Activated naive CD8-positive, alpha-beta T cell treated with anti-CD3 and anti-CD28 coated beads, Interleukin-2, amount 50 U/mL, for 24 hours (primary cell): ENCODE measurements around the gene ANO4.

Source experiments
- ATAC-seq: fragments of 150-1000 bp; cut with Tn5 transposase; one replicate; pipeline ENCODE4 v1.10.0; 2021
- DNase-seq: peaks from one replicate; pipeline ENCODE4 v3.0.0; 2021
- H3K27ac Mint-ChIP-seq: one replicate; pipeline ENCODE4 v1.8.0; 2021; ENCODE audit warnings: mild to moderate bottlenecking, mixed read lengths
- H3K27me3 Mint-ChIP-seq: one replicate; pipeline ENCODE4 v1.8.0; 2021; ENCODE audit warnings: mixed read lengths
- H3K36me3 Mint-ChIP-seq: one replicate; pipeline ENCODE4 v1.8.0; 2021; ENCODE audit warnings: low read depth, mixed read lengths
- H3K4me1 Mint-ChIP-seq: one replicate; pipeline ENCODE4 v1.8.0; 2021; ENCODE audit warnings: mixed read lengths
- H3K4me3 Mint-ChIP-seq: one replicate; pipeline ENCODE4 v1.8.0; 2021; ENCODE audit warnings: mild to moderate bottlenecking, moderate library complexity, mixed read lengths
- H3K9me3 Mint-ChIP-seq: one replicate; pipeline ENCODE4 v1.8.0; 2021; ENCODE audit warnings: mixed read lengths

ANO4 gene

DNA sequence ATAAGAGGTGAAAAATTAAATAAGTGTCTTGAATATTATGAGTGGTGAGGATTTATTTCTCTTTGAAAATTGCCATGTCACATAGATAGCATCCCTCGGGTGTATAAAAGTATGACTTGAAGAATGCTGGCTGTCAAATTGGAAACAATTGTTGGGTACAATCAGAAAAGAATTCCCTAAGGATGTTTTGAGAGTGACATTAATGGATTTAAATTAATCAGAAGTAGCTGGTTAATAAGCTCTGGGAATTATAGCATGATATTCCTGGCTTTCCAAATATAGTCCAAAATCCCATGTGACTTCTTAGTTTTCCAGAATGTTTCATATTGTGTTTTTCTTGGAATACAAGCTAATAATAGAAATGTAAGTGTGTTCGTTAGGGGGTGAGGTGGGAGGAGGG is 196.5 kb downstream of the ANO4 start:
- Mint-ChIP-seq H3K4me3 (no peak overlapping the region), H3K27ac (no peak overlapping the region), H3K4me1 (no peaks in the 10 kb centered on the region), H3K36me3 (no peaks in the 10 kb centered on the region), H3K27me3 (peaks cover 2% of the 10 kb centered on the region), H3K9me3 (no peaks in the 10 kb centered on the region)
- DNase-seq (no peak), ATAC-seq (no peak)

DNA sequence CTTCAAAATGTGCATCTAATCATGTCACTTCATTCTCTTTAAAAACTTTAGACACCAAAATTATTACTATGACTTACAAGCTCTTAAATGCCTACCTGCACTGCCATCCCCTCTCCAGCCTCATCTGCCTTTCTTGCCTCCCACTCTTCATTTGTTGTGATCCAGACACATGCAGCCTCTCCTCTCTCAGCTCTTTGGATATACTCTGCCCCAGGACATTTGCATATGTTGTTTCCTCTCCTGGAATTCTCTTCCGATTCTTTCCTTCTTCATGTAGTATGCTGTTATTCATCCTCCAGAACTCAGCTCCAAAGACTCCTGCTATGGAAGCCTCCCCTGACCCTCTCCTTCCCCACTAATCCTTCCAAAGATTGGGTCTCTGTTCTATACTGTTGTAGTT is 197.6 kb downstream of the ANO4 start:
- H3K4me3 Mint-ChIP-seq = no peak overlapping the region

DNA sequence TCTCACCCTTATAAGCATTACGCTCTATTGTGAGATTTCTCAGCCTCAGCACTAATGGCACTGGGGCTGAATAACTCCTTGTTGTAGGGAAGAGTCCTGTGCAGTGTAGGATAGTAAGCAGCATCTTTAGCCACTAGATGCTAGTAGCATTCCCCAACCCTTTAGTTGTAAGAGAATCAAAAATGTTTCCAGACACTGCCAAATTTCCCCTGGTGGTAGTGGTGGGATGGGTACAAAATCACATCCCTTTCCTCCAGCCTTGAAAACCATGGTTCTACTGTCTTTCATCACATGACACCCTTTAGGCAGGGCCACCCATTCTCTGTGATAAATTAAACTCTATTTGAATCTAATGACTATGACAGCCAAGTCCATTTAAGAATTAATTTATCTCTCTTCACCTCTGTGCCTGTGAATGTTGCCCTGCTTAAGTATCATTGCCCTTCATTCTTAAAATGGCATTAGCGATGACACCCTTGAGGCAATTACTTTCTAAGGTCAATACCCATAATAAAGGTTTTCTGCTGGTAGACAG is 199.4 kb downstream of the ANO4 start:
- H3K27me3 Mint-ChIP-seq = no peaks in the 10 kb centered on the region
- H3K4me1 Mint-ChIP-seq = no peaks in the 10 kb centered on the region
- H3K27ac Mint-ChIP-seq = no peak overlapping the region
- H3K9me3 Mint-ChIP-seq = no peaks in the 10 kb centered on the region
- no peak overlapping the region for H3K4me3 Mint-ChIP-seq
- no peaks in the 10 kb centered on the region for H3K36me3 Mint-ChIP-seq
- no peak for DNase-seq
- no peak for ATAC-seq

More for the DNA sequence above, 197.6 kb downstream of the ANO4 start:
- H3K27me3 Mint-ChIP-seq = peaks cover 2% of the 10 kb centered on the region
- no peaks in the 10 kb centered on the region for H3K4me1 Mint-ChIP-seq
- no peaks in the 10 kb centered on the region for H3K36me3 Mint-ChIP-seq
- ATAC-seq = no peak
- H3K9me3 Mint-ChIP-seq = no peaks in the 10 kb centered on the region
- no peak overlapping the region for H3K27ac Mint-ChIP-seq
- no peak for DNase-seq

DNA sequence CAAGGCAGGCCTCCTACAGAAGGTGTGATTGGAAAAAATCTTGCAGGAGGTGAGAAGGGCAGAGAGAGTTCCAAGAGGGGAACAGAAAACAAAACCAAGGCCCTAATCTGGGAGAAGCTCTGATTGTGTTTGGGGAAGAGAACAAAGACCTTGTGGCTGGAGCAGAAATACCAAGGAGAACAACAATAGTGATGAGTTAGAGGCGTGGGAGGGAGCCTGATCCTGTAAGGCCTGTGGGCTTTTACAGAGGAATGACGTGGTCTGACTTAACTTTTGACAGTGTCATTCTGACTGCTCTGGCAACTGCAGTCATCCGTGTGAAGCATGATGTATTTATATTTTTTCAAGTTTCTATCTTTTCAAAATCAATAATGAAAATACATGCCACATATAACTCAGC is 200.6 kb downstream of the ANO4 start:
- no peak overlapping the region for H3K27ac Mint-ChIP-seq
- H3K27me3 Mint-ChIP-seq = no peaks in the 10 kb centered on the region
- no peaks in the 10 kb centered on the region for H3K36me3 Mint-ChIP-seq
- no peaks in the 10 kb centered on the region for H3K4me1 Mint-ChIP-seq
- no peaks in the 10 kb centered on the region for H3K9me3 Mint-ChIP-seq
- ATAC-seq = no peak
- no peak for DNase-seq
- no peak overlapping the region for H3K4me3 Mint-ChIP-seq

DNA sequence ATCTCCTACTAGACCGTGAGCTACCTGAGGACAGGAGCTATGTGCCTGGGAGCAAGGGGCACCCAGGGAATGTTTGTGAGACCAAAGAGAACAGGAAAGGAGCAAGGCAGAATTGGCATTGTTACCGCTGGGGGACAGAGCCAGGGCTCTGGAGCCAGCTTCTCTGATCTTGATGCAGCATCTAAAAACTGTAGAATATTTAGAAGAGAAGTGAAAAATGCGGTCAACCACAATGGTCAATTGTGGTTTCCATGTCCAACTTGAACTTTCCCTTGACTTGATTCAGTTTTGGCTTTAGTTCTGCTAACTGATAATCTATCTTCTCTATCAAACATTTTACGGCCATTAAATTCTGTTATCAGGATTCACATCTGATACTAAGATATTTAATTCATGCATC is 201.2 kb downstream of the ANO4 start:
- H3K27ac Mint-ChIP-seq = no peak overlapping the region
- no peaks in the 10 kb centered on the region for H3K27me3 Mint-ChIP-seq
- no peaks in the 10 kb centered on the region for H3K9me3 Mint-ChIP-seq
- no peak for DNase-seq
- H3K36me3 Mint-ChIP-seq = no peaks in the 10 kb centered on the region
- no peak overlapping the region for H3K4me3 Mint-ChIP-seq
- H3K4me1 Mint-ChIP-seq = no peaks in the 10 kb centered on the region
- ATAC-seq = no peak

DNA sequence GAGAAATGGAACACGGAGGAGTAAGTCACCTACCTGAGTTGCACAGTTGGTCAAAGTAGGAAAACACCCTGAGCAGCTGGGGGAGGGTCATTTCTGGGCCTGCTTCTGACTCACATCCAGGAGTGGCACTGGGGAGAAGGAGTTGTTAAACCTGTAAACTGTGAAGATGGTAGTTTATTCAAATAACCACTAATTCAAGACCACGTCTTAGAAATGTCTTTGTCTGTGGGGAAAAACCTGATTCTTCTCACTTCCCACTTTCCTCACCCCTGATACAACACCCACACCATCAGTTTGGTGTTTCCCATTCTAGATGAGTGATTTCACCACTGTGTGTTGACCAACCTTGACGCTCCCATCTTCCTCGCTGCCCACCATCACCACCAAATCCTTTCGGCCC is 207.1 kb downstream of the ANO4 start:
- Mint-ChIP-seq H3K27me3 (no peaks in the 10 kb centered on the region), H3K4me3 (no peak overlapping the region), H3K27ac (no peak overlapping the region), H3K4me1 (peaks cover 2% of the 10 kb centered on the region), H3K9me3 (peaks cover 3% of the 10 kb centered on the region), H3K36me3 (no peaks in the 10 kb centered on the region)
- DNase-seq (no peak), ATAC-seq (no peak)

DNA sequence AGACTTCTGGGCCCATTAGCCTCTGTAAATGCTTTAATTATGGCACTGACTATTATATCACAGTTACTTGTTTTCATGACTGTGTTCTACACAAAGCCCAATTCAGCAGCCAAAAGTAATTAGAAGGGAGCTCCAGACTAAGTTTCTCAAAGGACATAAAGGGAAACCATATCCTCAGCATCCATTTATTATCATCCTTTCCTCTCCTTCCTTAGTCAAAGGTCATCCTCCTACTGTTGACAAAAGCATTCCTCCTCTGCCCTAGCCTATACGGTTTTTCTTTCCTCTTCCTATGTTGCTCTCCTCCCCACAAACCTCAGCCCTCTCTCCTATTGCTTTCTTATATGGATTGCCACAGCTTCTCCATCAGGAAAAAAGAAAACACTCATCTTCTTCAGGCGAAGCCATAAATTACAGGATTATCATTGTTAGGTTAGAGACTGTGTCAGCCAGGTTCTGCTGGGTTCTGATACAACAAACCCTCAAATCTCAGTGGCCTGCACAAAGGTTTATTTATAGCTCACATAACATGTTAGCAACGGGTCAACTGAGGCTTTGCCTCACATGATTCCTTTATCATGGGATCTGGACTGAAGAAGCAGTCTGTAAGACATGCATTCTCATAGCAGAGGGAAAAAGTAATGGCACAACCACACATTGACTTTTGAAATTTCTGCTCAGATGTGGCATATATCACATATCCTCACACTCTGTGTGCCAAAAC is 208.3 kb downstream of the ANO4 start:
- no peak for DNase-seq
- no peaks in the 10 kb centered on the region for H3K27me3 Mint-ChIP-seq
- H3K4me3 Mint-ChIP-seq = no peak overlapping the region
- no peaks in the 10 kb centered on the region for H3K36me3 Mint-ChIP-seq
- ATAC-seq = no peak
- peaks cover 3% of the 10 kb centered on the region for H3K9me3 Mint-ChIP-seq
- peaks cover 2% of the 10 kb centered on the region for H3K4me1 Mint-ChIP-seq
- H3K27ac Mint-ChIP-seq = no peak overlapping the region

DNA sequence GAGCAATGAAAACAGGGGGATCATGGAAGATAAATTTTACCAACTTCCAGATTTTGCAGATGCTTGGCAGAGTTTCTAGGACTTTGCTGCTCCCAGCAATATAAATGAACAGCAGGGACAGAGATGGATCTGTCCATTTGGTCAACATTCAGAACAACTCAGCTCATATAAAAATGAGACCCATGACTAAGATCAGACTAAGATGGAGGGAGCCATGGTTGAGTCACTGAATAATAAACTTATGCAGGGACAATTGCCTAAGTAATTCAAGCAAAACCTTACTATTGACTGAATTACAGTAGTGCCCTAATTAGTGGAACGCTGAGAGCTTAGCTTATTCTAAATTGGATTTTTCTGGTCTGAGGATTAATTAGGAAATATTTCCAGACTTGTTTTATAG is 210.3 kb downstream of the ANO4 start:
- Mint-ChIP-seq H3K36me3 (no peaks in the 10 kb centered on the region), H3K9me3 (peaks cover 20% of the 10 kb centered on the region), H3K4me3 (no peak overlapping the region), H3K27me3 (no peaks in the 10 kb centered on the region), H3K4me1 (peaks cover 2% of the 10 kb centered on the region), H3K27ac (no peak overlapping the region)
- ATAC-seq = no peak
- no peak for DNase-seq

DNA sequence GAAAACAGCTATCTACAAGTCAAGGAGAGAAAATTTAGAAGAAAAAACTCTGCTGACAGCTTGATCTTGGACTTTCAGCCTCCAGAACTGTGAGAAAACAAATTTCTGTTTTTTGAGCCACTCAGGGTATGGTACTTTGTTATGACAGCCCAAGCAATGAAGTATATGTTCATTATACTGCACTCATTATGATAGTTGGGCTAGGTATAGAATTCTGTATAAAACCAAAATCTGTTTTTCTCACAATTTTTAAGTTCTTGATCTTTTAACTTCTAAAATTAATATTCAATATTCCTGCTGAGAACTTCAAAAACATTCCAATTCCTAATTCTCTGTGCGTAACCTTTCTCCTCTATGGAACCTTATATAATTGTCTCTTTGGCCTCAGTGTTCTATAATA is 214.7 kb downstream of the ANO4 start:
- Mint-ChIP-seq H3K4me3 (no peak overlapping the region), H3K27ac (no peak overlapping the region), H3K27me3 (no peaks in the 10 kb centered on the region), H3K36me3 (no peaks in the 10 kb centered on the region), H3K9me3 (peaks cover 32% of the 10 kb centered on the region), H3K4me1 (no peaks in the 10 kb centered on the region)
- ATAC-seq = no peak
- DNase-seq = no peak

DNA sequence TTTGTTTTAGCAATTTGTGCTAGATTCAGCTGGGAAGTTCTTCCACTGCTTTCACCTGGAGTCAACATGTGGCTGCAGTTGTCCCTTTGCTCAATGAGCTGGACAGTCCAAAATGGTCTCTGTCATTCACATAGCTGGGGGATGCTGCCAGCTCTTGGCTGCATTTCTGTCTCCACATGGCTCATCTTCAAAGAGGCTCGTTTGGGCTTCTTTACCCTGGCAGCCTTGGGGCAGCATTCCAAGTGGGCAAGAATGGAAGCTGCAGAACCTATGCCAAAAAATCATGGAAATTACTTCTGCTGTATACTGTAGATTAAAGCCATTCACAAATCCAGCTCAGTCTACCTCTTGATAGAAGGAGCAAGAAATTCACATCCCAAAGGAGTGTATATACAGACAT is 216.3 kb downstream of the ANO4 start:
- peaks cover 41% of the 10 kb centered on the region for H3K9me3 Mint-ChIP-seq
- H3K27me3 Mint-ChIP-seq = no peaks in the 10 kb centered on the region
- no peak overlapping the region for H3K4me3 Mint-ChIP-seq
- ATAC-seq (no peak), DNase-seq (no peak)
- H3K36me3 Mint-ChIP-seq = no peaks in the 10 kb centered on the region
- no peaks in the 10 kb centered on the region for H3K4me1 Mint-ChIP-seq
- H3K27ac Mint-ChIP-seq = no peak overlapping the region

DNA sequence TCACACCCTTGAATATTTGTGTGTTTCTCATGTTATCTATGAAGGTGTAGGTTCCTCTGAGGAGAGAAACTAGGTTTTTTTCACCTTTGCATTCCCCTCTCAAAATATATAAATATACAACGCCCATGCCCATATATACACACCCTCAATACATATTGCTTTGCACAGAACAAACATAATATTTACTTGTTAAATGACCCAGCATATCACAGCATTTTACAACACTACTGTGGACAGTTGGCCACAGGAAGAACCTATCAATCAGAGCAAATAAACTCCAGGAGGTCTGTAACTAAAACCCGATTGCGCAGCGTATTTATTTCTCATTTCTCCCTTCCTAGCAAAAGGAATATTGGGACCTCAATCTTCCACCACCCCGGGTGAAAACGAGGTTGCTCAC is 219.4 kb downstream of the ANO4 start:
- no peak for ATAC-seq
- H3K27ac Mint-ChIP-seq = no peak overlapping the region
- H3K4me1 Mint-ChIP-seq = no peaks in the 10 kb centered on the region
- H3K4me3 Mint-ChIP-seq = no peak overlapping the region
- no peaks in the 10 kb centered on the region for H3K27me3 Mint-ChIP-seq
- no peaks in the 10 kb centered on the region for H3K36me3 Mint-ChIP-seq
- no peak for DNase-seq
- peaks cover 32% of the 10 kb centered on the region for H3K9me3 Mint-ChIP-seq

DNA sequence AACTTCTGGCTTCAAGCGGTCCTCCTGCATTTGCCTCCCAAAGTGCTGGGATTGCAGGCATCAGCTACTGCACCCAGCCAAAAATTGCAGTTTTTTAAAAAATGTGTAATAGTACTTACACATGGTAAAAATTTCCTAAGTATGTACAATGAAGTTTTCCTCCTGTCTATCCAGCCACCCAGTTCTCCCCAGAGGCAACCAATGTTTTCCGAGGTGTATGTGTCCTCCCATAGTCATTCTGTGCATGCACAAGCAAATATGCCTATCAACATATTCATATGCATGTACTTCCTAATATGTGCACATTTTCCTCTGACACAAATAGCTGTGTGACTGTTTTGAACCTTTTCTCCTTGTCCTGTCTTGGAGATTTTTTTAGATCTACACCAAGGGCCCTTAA is 220.5 kb downstream of the ANO4 start:
- Mint-ChIP-seq H3K27ac (no peak overlapping the region), H3K4me1 (no peaks in the 10 kb centered on the region), H3K36me3 (no peaks in the 10 kb centered on the region), H3K4me3 (no peak overlapping the region), H3K9me3 (peaks cover 23% of the 10 kb centered on the region), H3K27me3 (no peaks in the 10 kb centered on the region)
- ATAC-seq (no peak), DNase-seq (no peak)

DNA sequence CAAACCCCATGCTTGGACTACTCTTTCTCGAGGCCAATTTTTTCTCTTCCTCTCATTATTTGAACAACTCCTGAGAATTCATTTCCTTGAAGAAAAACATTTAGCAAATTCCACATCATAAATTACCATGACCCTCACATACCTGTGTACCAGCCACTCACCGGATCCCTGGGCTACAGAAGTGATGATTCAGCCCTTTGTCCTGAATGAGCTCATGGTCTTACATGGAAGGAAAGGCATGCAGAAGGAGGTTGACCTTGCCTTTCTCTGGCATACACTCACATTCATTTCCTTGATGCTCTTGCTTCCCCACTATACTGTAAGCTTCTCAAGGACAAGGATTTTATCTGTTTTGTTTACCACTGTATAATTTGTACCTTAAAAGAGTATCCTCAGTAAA is 224.0 kb downstream of the ANO4 start:
- no peaks in the 10 kb centered on the region for H3K4me1 Mint-ChIP-seq
- ATAC-seq = no peak
- peaks cover 14% of the 10 kb centered on the region for H3K9me3 Mint-ChIP-seq
- no peak overlapping the region for H3K27ac Mint-ChIP-seq
- no peak overlapping the region for H3K4me3 Mint-ChIP-seq
- no peaks in the 10 kb centered on the region for H3K36me3 Mint-ChIP-seq
- H3K27me3 Mint-ChIP-seq = no peaks in the 10 kb centered on the region
- no peak for DNase-seq

DNA sequence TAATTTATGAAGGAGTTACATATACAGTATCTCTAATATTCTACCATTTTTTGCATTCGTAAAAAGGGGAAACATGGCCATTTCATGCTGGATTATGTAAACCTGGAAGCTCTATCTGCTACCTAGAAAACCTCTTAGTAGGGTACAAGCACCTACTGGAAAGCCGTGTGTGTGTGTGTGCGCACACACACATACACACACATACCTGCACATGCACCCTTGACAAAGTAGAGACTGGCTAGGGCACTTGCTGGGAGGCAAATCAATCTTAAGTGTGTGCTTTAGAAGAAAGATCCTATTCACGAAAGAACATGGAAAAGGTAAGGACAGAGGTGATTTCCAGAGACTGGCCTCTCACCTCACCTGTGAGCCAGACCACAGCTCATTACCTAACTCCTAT is 224.6 kb downstream of the ANO4 start:
- no peak for ATAC-seq
- H3K27me3 Mint-ChIP-seq = no peaks in the 10 kb centered on the region
- no peak for DNase-seq
- H3K4me1 Mint-ChIP-seq = no peaks in the 10 kb centered on the region
- no peak overlapping the region for H3K27ac Mint-ChIP-seq
- no peak overlapping the region for H3K4me3 Mint-ChIP-seq
- H3K36me3 Mint-ChIP-seq = no peaks in the 10 kb centered on the region
- H3K9me3 Mint-ChIP-seq = peaks cover 14% of the 10 kb centered on the region

DNA sequence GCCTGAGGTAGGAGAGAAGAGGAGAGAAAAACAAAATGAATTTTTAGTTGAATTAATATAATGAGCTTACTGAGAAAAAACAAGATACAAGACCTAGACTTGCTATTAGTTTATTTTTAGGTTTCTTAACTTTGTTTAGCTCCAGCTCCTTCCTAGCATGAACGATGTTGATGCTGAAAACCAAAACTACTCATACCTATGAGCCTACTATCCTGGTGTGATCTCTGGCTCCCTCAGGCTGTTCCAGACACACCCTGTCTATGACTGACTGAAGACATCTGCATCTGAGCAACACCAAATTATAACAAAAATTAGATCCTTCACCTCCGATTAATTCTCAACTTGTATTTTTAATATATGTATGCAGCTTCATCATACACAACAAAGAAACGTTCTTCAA is 225.1 kb downstream of the ANO4 start:
- H3K4me3 Mint-ChIP-seq = no peak overlapping the region
- DNase-seq = no peak
- no peaks in the 10 kb centered on the region for H3K27me3 Mint-ChIP-seq
- no peaks in the 10 kb centered on the region for H3K36me3 Mint-ChIP-seq
- no peak for ATAC-seq
- no peaks in the 10 kb centered on the region for H3K4me1 Mint-ChIP-seq
- peaks cover 14% of the 10 kb centered on the region for H3K9me3 Mint-ChIP-seq
- no peak overlapping the region for H3K27ac Mint-ChIP-seq

DNA sequence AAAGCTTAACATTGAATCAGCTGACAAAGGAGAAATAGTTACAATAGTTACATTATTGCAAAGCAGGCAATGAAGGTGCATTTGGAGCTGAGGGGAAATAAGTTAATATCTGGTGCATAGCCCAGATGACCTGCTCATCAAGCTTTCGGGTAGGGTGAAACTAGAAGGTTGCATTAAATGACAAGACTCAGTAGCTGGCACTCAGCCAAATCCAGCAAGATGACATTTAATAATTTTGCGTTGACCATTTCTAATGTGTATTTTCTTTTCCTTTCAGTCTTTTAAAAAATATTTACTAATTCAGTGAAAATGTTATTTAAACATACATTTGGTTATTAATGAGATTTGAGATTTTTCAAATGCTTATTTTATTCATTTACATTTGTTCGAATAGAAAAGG is 226.9 kb downstream of the ANO4 start:
- Mint-ChIP-seq H3K27me3 (no peaks in the 10 kb centered on the region), H3K9me3 (peaks cover 5% of the 10 kb centered on the region), H3K4me1 (no peaks in the 10 kb centered on the region), H3K4me3 (no peak overlapping the region), H3K36me3 (no peaks in the 10 kb centered on the region), H3K27ac (no peak overlapping the region)
- no peak for ATAC-seq
- no peak for DNase-seq
